Type B pancreatic cell (in vitro differentiated cells): ENCODE results near the gene XIRP1. TPM values are rescaled to one million over a fixed set of nuclear protein-coding genes. Genes with fewer than 3 reads are reported as not detected.
"Not testable (repeated sequence)": the region's sequence is repeated elsewhere in the genome, so short reads cannot be mapped to it uniquely, and the experiment has no call there.

Experiments used
- DNase-seq: peaks from one replicate; pipeline ENCODE4 v3.0.0; 2021; ENCODE audit warnings: mixed read lengths; ENCODE audit not compliant: unreplicated experiment; ENCODE audit errors: extremely low spot score
- H3K27ac Mint-ChIP-seq: 2 replicates; pipeline ENCODE4 v1.8.0; 2021; ENCODE audit warnings: mild to moderate bottlenecking, mixed read lengths
- H3K27me3 Mint-ChIP-seq: 2 replicates; pipeline ENCODE4 v1.8.0; 2021; ENCODE audit warnings: mixed read lengths
- H3K36me3 Mint-ChIP-seq: 2 replicates; pipeline ENCODE4 v1.8.0; 2021; ENCODE audit warnings: mixed read lengths
- H3K4me1 Mint-ChIP-seq: one replicate; pipeline ENCODE4 v1.8.0; 2021; ENCODE audit warnings: mixed read lengths; ENCODE audit not compliant: unreplicated experiment
- H3K4me3 Mint-ChIP-seq: 2 replicates; pipeline ENCODE4 v1.8.0; 2021; ENCODE audit warnings: mild to moderate bottlenecking, mixed read lengths
- H3K9me3 Mint-ChIP-seq: 2 replicates; pipeline ENCODE4 v1.8.0; 2021; ENCODE audit warnings: mixed read lengths
- total RNA-seq: library from RNA; stranded (reverse); gene quantifications from 2 replicates; pipeline ENCODE4 v1.2.1, GENCODE V29; 2021; ENCODE audit warnings: low replicate concordance
- TF ChIP-seq, protein P1 (sequence below): fragments of 200-600 bp; sonication (generic); conservative IDR thresholded peaks from 2 replicates; pipeline ENCODE4 v1.5.0; 2021; ENCODE audit warnings: antibody characterized with exemption, mild to moderate bottlenecking

XIRP1 gene
- total RNA-seq, 1 donor from 2014 or later = 0.12 TPM

DNA sequence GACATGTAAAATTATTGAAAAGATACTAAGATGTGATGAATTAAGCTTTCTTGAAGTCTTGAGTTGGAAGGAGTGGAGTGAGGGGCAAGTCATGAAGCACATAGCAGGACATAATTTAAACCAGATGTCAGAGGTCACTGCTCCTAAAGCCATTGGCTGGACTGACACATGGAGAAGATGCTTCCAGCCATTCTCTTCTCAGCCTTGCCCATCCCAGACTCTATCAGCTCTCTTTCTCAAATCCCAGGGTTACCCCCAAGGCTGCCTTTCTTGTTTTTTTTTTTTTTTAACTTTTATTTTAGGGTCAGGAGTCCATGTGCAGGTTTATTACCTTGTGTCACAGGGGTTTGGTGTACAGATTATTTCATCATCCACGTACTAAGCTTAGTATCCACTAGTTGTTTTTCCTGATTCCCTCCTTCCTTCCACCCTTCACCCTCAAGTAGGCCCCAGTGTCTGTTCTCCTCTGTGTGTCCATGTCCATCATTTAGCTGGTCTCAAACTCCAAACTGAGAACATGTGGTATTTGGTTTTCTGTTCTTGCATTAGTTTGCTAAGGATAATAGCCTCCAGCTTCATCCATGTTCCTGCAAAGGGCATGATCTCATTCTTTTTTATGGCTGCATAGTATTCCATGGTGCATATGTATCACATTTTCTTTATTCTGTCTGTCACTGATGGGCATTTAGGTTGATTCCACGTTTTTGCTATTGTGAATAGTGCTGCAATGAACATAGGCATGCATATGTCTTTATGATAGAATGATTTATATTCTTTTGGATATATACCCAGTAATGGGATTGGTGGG lies 18.9 kb downstream of the XIRP1 start:
- Mint-ChIP-seq H3K9me3 (no peaks in the 10 kb centered on the region), H3K27me3 (no peaks in the 10 kb centered on the region), H3K36me3 (no peaks in the 10 kb centered on the region), H3K27ac (no peak overlapping the region), H3K4me1 (peaks cover 19% of the 10 kb centered on the region), H3K4me3 (no peak overlapping the region)
- TF ChIP-seq, protein P1, sequence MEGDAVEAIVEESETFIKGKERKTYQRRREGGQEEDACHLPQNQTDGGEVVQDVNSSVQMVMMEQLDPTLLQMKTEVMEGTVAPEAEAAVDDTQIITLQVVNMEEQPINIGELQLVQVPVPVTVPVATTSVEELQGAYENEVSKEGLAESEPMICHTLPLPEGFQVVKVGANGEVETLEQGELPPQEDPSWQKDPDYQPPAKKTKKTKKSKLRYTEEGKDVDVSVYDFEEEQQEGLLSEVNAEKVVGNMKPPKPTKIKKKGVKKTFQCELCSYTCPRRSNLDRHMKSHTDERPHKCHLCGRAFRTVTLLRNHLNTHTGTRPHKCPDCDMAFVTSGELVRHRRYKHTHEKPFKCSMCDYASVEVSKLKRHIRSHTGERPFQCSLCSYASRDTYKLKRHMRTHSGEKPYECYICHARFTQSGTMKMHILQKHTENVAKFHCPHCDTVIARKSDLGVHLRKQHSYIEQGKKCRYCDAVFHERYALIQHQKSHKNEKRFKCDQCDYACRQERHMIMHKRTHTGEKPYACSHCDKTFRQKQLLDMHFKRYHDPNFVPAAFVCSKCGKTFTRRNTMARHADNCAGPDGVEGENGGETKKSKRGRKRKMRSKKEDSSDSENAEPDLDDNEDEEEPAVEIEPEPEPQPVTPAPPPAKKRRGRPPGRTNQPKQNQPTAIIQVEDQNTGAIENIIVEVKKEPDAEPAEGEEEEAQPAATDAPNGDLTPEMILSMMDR = no peak
- DNase-seq = no peak

DNA sequence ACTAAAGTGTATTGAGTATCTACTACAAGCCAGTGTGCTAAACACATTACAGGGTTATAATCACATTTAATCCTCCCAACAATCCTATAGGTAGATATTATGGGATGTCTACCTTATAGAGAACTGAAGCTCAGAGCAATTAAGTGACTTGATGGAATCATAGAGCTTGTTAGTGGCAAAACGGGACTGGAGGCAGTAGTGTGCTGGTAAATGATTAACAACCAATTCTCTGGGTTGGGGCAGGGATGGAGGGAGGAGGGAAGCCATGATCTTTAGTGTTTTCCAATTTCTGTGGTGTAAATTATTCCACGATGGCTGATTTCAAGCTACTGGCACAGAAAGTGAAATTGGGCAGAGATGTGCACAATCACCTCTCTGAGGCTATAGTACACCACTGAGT lies 20.5 kb downstream of the XIRP1 start:
- no peak for DNase-seq
- H3K4me3 Mint-ChIP-seq = no peak overlapping the region
- no peak overlapping the region for H3K27ac Mint-ChIP-seq
- no peaks in the 10 kb centered on the region for H3K27me3 Mint-ChIP-seq
- TF ChIP-seq, protein P1 = no peak
- H3K36me3 Mint-ChIP-seq = no peaks in the 10 kb centered on the region
- H3K4me1 Mint-ChIP-seq = peaks cover 7% of the 10 kb centered on the region
- no peaks in the 10 kb centered on the region for H3K9me3 Mint-ChIP-seq

DNA sequence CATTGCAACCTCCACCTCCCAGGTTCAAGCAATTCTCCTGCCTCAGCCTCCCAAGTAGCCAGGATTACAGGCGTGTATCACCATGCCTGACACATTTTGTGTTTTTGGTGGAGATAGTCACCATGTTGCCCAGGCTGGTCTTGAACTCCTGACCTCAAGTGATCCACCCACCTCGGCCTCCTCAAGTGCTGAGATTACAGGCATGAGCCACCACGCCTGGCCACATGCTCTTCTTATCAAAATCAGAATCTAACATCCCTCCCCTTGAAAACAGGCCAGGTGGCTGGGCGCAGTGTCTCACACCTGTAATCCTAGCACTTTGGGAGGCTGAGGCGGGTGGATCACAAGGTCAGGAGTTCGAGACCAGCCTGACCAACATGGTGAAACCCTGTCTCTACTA lies 21.5 kb downstream of the XIRP1 start:
- DNase-seq, H3K36me3 Mint-ChIP-seq, H3K4me1 Mint-ChIP-seq, H3K4me3 Mint-ChIP-seq, H3K27me3 Mint-ChIP-seq, H3K27ac Mint-ChIP-seq, H3K9me3 Mint-ChIP-seq: not testable (repeated sequence)

DNA sequence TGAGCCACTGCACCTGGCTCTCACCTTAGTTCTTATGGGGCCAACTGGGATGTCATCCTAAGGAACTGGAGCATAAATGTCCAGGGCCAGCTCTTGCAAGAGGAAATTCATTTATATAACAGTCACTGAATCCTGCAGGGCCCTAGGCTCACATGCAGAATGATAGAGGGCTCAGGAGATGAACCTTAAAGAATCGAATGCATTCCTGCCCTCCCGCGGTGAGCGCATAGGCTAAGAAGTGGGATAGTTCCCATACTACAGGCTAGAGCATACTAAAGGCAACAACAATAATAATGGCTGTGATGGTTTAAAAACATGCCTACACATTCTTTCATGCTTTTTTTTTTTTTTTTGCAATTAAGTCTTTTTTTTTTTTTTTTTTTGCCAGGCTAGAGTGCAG lies 21.9 kb downstream of the XIRP1 start:
- Mint-ChIP-seq H3K27me3 (no peaks in the 10 kb centered on the region), H3K36me3 (no peaks in the 10 kb centered on the region)
- DNase-seq = no peak

DNA sequence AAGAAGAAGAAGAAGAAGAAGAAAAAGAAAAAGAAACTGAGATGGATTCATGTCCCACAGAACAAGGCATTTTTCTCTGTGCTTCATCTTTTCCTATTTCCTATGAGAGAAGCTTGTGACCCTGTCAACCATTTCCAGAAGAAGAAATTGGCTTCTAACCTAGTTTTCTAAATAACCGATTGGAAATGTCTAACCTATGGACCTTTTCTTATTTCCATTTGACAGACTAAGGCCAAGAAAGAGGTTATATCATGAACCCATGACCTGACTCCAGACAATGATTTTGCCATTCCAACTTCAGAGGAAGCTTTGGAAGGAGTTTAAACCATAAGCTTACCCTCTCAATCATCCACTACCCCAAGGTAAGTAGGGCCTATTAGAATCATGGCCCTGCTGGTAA lies 22.7 kb downstream of the XIRP1 start:
- H3K4me3 Mint-ChIP-seq = no peak overlapping the region

More for the DNA sequence above, 21.9 kb downstream of the XIRP1 start:
- Mint-ChIP-seq H3K4me1 (no peaks in the 10 kb centered on the region), H3K9me3 (no peaks in the 10 kb centered on the region), H3K4me3 (no peak overlapping the region), H3K27ac (no peak overlapping the region)
- TF ChIP-seq, protein P1 = no peak

DNA sequence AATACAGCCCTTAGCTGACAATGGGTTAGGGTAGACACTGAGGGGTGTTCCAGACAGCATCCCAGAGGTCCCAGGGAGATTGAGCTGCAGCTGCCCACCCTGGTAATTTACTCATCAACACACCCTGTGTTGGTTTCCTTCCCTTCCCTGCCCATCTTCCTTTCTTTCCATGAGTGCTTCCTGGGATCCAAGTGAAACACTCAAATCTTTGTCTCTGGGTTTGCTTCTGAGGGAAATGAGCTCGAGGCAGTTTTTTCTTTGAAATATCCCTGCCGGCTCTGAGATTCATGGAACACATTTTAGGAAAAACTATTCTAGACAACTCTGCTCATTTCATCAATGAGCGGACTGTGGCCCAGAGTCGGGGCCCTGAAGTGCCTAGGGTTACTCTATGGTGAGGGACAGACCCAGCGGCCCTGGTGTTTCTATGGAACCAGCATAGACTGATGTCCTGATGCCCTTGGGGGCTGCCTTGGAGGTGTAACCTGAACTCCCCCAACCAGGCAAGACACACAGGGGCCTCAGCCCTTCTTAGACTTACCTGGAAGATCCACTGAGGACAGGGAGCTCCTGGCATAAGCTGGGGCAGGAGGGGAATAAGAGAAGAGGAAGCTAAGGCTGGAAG lies 24.1 kb downstream of the XIRP1 start:
- no peaks in the 10 kb centered on the region for H3K4me1 Mint-ChIP-seq
- no peak for DNase-seq
- no peak overlapping the region for H3K4me3 Mint-ChIP-seq
- TF ChIP-seq, protein P1 = no peak
- H3K27me3 Mint-ChIP-seq = no peaks in the 10 kb centered on the region
- no peak overlapping the region for H3K27ac Mint-ChIP-seq
- H3K36me3 Mint-ChIP-seq = no peaks in the 10 kb centered on the region
- H3K9me3 Mint-ChIP-seq = no peaks in the 10 kb centered on the region

More for the DNA sequence above, 22.7 kb downstream of the XIRP1 start:
- Mint-ChIP-seq H3K4me1 (no peaks in the 10 kb centered on the region), H3K27ac (no peak overlapping the region), H3K36me3 (no peaks in the 10 kb centered on the region), H3K27me3 (no peaks in the 10 kb centered on the region), H3K9me3 (no peaks in the 10 kb centered on the region)
- DNase-seq = no peak
- TF ChIP-seq, protein P1 = no peak
